Activated CD4-positive, alpha-beta memory T cell treated with anti-CD3 and anti-CD28 coated beads, Interleukin-2, amount 10 ng/mL, durations not matched to agents 7 days and 5 days (primary cell): ENCODE measurements around the gene TNS1. TPM values are rescaled to one million over a fixed set of nuclear protein-coding genes. Genes with fewer than 3 reads are reported as not detected.

Source experiments
- CTCF ChIA-PET: fragments of 350-600 bp; sonication (Branson Sonifier 250); formaldehyde crosslinking; loops from one replicate; lab custom pipeline; 2021; ENCODE audit warnings: antibody characterized with exemption, inconsistent platforms; lab: Charles Lee
- POLR2A ChIA-PET: fragments of 350-600 bp; sonication (Branson Sonifier 250); formaldehyde crosslinking; loops from one replicate; lab custom pipeline; 2021; ENCODE audit warnings: antibody characterized with exemption; lab: Charles Lee
- DNase-seq: peaks from one replicate; pipeline ENCODE4 v3.0.0-alpha.2; 2020
- H3K27ac Mint-ChIP-seq: one replicate; pipeline ENCODE4 v1.8.0; 2021; ENCODE audit warnings: mild to moderate bottlenecking, mixed read lengths
- H3K27me3 Mint-ChIP-seq: one replicate; pipeline ENCODE4 v1.8.0; 2021; ENCODE audit warnings: mixed read lengths
- H3K36me3 Mint-ChIP-seq: one replicate; pipeline ENCODE4 v1.8.0; 2021; ENCODE audit warnings: low read depth, mixed read lengths
- H3K4me1 Mint-ChIP-seq: one replicate; pipeline ENCODE4 v1.8.0; 2021; ENCODE audit warnings: mixed read lengths
- H3K4me3 Mint-ChIP-seq: one replicate; pipeline ENCODE4 v1.8.0; 2021; ENCODE audit warnings: mild to moderate bottlenecking, mixed read lengths
- H3K9me3 Mint-ChIP-seq: one replicate; pipeline ENCODE4 v1.8.0; 2021; ENCODE audit warnings: mixed read lengths
- total RNA-seq, 2 experiments: library from RNA; stranded (reverse); gene quantifications; one replicate each; pipeline ENCODE4 v1.2.3, GENCODE V29; 2021

TNS1 gene
- total RNA-seq, 2 experiments from 2014 or later = 3.2 to 3.4 TPM

- Mint-ChIP-seq H3K27me3 (peaks cover 3% of the 10 kb centered on the region), H3K9me3 (no peaks in the 10 kb centered on the region), H3K36me3 (no peaks in the 10 kb centered on the region), H3K27ac (no peak overlapping the region), H3K4me3 (no peak overlapping the region), H3K4me1 (no peaks in the 10 kb centered on the region)
- ChIA-PET CTCF (no interaction called here), POLR2A (no interaction called here)
- DNase-seq = no peak
Measured at GRCh38 chr2:217922101-217923006, 80.4 kb downstream of the TNS1 start.

GRCh38 chr2:217920879-217921603 is 81.8 kb downstream of the TNS1 start:
- no peak overlapping the region for H3K27ac Mint-ChIP-seq
- POLR2A ChIA-PET = no interaction called here
- no peaks in the 10 kb centered on the region for H3K9me3 Mint-ChIP-seq
- DNase-seq = no peak
- H3K4me3 Mint-ChIP-seq = no peak overlapping the region
- no peaks in the 10 kb centered on the region for H3K36me3 Mint-ChIP-seq
- CTCF ChIA-PET = no interaction called here
- no peaks in the 10 kb centered on the region for H3K27me3 Mint-ChIP-seq
- no peaks in the 10 kb centered on the region for H3K4me1 Mint-ChIP-seq

GRCh38 chr2:217919781-217920351 is 82.9 kb downstream of the TNS1 start:
- no peak for DNase-seq
- Mint-ChIP-seq H3K27me3 (no peaks in the 10 kb centered on the region), H3K27ac (no peak overlapping the region), H3K9me3 (no peaks in the 10 kb centered on the region), H3K4me3 (no peak overlapping the region), H3K36me3 (no peaks in the 10 kb centered on the region), H3K4me1 (no peaks in the 10 kb centered on the region)
- ChIA-PET CTCF (no interaction called here), POLR2A (no interaction called here)

GRCh38 chr2:217919204-217919603 is 83.6 kb downstream of the TNS1 start:
- Mint-ChIP-seq H3K4me3 (no peak overlapping the region), H3K27me3 (no peaks in the 10 kb centered on the region), H3K9me3 (no peaks in the 10 kb centered on the region), H3K4me1 (no peaks in the 10 kb centered on the region), H3K27ac (no peak overlapping the region), H3K36me3 (no peaks in the 10 kb centered on the region)
- ChIA-PET POLR2A (no interaction called here), CTCF (no interaction called here)
- no peak for DNase-seq

GRCh38 chr2:217918308-217919024 is 84.3 kb downstream of the TNS1 start:
- no peak for DNase-seq
- Mint-ChIP-seq H3K4me1 (no peaks in the 10 kb centered on the region), H3K4me3 (no peak overlapping the region), H3K9me3 (no peaks in the 10 kb centered on the region), H3K27me3 (no peaks in the 10 kb centered on the region), H3K27ac (no peak overlapping the region), H3K36me3 (no peaks in the 10 kb centered on the region)
- ChIA-PET CTCF (no interaction called here), POLR2A (no interaction called here)

GRCh38 chr2:217916504-217917254 is 86.1 kb downstream of the TNS1 start:
- CTCF ChIA-PET = no interaction called here
- POLR2A ChIA-PET = no interaction called here

GRCh38 chr2:217915706-217916105 is 87.1 kb downstream of the TNS1 start:
- H3K27ac Mint-ChIP-seq = no peak overlapping the region
- H3K4me1 Mint-ChIP-seq = no peaks in the 10 kb centered on the region
- DNase-seq = no peak
- H3K4me3 Mint-ChIP-seq = no peak overlapping the region
- no peaks in the 10 kb centered on the region for H3K36me3 Mint-ChIP-seq
- H3K27me3 Mint-ChIP-seq = no peaks in the 10 kb centered on the region
- ChIA-PET CTCF (no interaction called here), POLR2A (no interaction called here)
- no peaks in the 10 kb centered on the region for H3K9me3 Mint-ChIP-seq

More at GRCh38 chr2:217916504-217917254, 86.1 kb downstream of the TNS1 start:
- Mint-ChIP-seq H3K27me3 (no peaks in the 10 kb centered on the region), H3K27ac (no peak overlapping the region), H3K36me3 (no peaks in the 10 kb centered on the region), H3K4me1 (no peaks in the 10 kb centered on the region), H3K9me3 (no peaks in the 10 kb centered on the region), H3K4me3 (no peak overlapping the region)
- DNase-seq = no peak

GRCh38 chr2:217914878-217915277 is 87.9 kb downstream of the TNS1 start:
- CTCF ChIA-PET = no interaction called here
- Mint-ChIP-seq H3K27ac (no peak overlapping the region), H3K36me3 (no peaks in the 10 kb centered on the region)

GRCh38 chr2:217914078-217914477 is 88.7 kb downstream of the TNS1 start:
- Mint-ChIP-seq H3K9me3 (no peaks in the 10 kb centered on the region), H3K4me3 (no peak overlapping the region), H3K4me1 (no peaks in the 10 kb centered on the region), H3K27me3 (no peaks in the 10 kb centered on the region), H3K36me3 (no peaks in the 10 kb centered on the region), H3K27ac (no peak overlapping the region)
- CTCF ChIA-PET = no interaction called here
- POLR2A ChIA-PET = no interaction called here
- DNase-seq = no peak

More at GRCh38 chr2:217914878-217915277, 87.9 kb downstream of the TNS1 start:
- no peaks in the 10 kb centered on the region for H3K27me3 Mint-ChIP-seq
- H3K9me3 Mint-ChIP-seq = no peaks in the 10 kb centered on the region
- POLR2A ChIA-PET = no interaction called here
- DNase-seq = no peak
- no peaks in the 10 kb centered on the region for H3K4me1 Mint-ChIP-seq
- H3K4me3 Mint-ChIP-seq = no peak overlapping the region

GRCh38 chr2:217913436-217913835 is 89.4 kb downstream of the TNS1 start:
- Mint-ChIP-seq H3K4me1 (no peaks in the 10 kb centered on the region), H3K9me3 (no peaks in the 10 kb centered on the region), H3K4me3 (no peak overlapping the region), H3K27ac (no peak overlapping the region), H3K27me3 (no peaks in the 10 kb centered on the region), H3K36me3 (no peaks in the 10 kb centered on the region)
- ChIA-PET CTCF (no interaction called here), POLR2A (no interaction called here)
- no peak for DNase-seq

- no peaks in the 10 kb centered on the region for H3K4me1 Mint-ChIP-seq
- DNase-seq = no peak
- no peak overlapping the region for H3K27ac Mint-ChIP-seq
Measured at GRCh38 chr2:217912098-217913024, 90.4 kb downstream of the TNS1 start.

More at GRCh38 chr2:217912098-217913024, 90.4 kb downstream of the TNS1 start:
- no peak overlapping the region for H3K4me3 Mint-ChIP-seq
- CTCF ChIA-PET = no interaction called here
- POLR2A ChIA-PET = no interaction called here
- H3K27me3 Mint-ChIP-seq = peaks cover 2% of the 10 kb centered on the region
- H3K9me3 Mint-ChIP-seq = no peaks in the 10 kb centered on the region
- no peaks in the 10 kb centered on the region for H3K36me3 Mint-ChIP-seq
